Measurements from ENCODE around the gene COL23A1. TPM values are rescaled to one million over a fixed set of nuclear protein-coding genes. Genes with fewer than 3 reads are reported as not detected.

Gene COL23A1
- total RNA-seq, 4 donors from 2014 or later = 7.9 to 20.4 (median 12.0) TPM

DNA sequence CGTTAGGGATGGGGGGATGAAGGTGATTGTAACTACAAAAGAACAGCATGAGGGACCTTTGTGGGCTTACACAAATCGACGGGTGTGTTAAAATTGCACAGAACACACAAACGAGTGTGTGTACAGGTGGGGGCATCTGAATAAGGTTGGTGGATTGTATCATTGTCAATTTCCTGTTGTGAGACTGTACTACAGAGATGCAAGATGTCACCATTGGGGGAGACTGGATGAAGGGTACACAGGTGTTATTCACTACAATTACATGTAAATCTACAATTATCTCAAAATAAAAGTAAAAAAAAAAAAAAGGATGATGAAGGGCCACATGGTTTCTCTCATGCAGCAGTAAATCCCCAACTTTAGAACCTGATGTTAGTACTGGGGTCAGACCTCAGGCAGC, 326.1 kb downstream of the COL23A1 start:
- H3K4me1 ChIP-seq = no peaks in the 10 kb centered on the region
- WGBS, 2 donors = 87 to 93% methylated on average over 4 of the region's 4 CpGs
- no peak for DNase-seq (ENCODE audit: low spot score in 2 of 2)
- no peaks in the 10 kb centered on the region for H3K27me3 ChIP-seq
- peaks cover 0 to 4% (median 0%) of the 10 kb centered on the region in 4 donors for H3K9me3 ChIP-seq
- H3K4me3 ChIP-seq = no peak overlapping the region
- no peak overlapping the region for H3K27ac ChIP-seq
- H3K36me3 ChIP-seq = no peaks in the 10 kb centered on the region
- TF ChIP-seq POLR2A (IDR thresholded peaks at IDR 0.05) (no peak), EP300 (IDR thresholded peaks at IDR 0.05) (no peak)
- TF ChIP-seq, protein P1, sequence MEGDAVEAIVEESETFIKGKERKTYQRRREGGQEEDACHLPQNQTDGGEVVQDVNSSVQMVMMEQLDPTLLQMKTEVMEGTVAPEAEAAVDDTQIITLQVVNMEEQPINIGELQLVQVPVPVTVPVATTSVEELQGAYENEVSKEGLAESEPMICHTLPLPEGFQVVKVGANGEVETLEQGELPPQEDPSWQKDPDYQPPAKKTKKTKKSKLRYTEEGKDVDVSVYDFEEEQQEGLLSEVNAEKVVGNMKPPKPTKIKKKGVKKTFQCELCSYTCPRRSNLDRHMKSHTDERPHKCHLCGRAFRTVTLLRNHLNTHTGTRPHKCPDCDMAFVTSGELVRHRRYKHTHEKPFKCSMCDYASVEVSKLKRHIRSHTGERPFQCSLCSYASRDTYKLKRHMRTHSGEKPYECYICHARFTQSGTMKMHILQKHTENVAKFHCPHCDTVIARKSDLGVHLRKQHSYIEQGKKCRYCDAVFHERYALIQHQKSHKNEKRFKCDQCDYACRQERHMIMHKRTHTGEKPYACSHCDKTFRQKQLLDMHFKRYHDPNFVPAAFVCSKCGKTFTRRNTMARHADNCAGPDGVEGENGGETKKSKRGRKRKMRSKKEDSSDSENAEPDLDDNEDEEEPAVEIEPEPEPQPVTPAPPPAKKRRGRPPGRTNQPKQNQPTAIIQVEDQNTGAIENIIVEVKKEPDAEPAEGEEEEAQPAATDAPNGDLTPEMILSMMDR (IDR thresholded peaks at IDR 0.05) = no peak

GRCh38 chr5:178261666-178262600, 328.3 kb downstream of the COL23A1 start:
- H3K27me3 ChIP-seq = no peaks in the 10 kb centered on the region
- H3K4me1 ChIP-seq = no peaks in the 10 kb centered on the region
- 90 to 91% methylated on average over 18 to 19 of the region's 19 CpGs for WGBS, 2 donors
- H3K27ac ChIP-seq = no peak overlapping the region
- DNase-seq (ENCODE audit: low spot score in 2 of 2) = no peak
- H3K36me3 ChIP-seq = no peaks in the 10 kb centered on the region
- H3K9me3 ChIP-seq = peaks cover 0 to 4% (median 0%) of the 10 kb centered on the region in 4 donors
- H3K4me3 ChIP-seq = no peak overlapping the region
- TF ChIP-seq, protein P1 (IDR thresholded peaks at IDR 0.05) = no peak
- TF ChIP-seq EP300 (IDR thresholded peaks at IDR 0.05) = no peak
- TF ChIP-seq POLR2A (IDR thresholded peaks at IDR 0.05) = no peak

- WGBS, 2 donors = 83 to 84% methylated on average over 21 of the region's 21 CpGs
- H3K36me3 ChIP-seq = no peaks in the 10 kb centered on the region
- TF ChIP-seq EP300 (IDR thresholded peaks at IDR 0.05) (no peak), POLR2A (IDR thresholded peaks at IDR 0.05) (no peak)
- TF ChIP-seq, protein P1 (IDR thresholded peaks at IDR 0.05) = no peak
- H3K4me3 ChIP-seq = no peak overlapping the region
- H3K4me1 ChIP-seq = no peaks in the 10 kb centered on the region
- no peak for DNase-seq (ENCODE audit: low spot score in 2 of 2)
- no peaks in the 10 kb centered on the region for H3K27me3 ChIP-seq
- no peak overlapping the region for H3K27ac ChIP-seq
- H3K9me3 ChIP-seq = peaks cover 0 to 4% (median 0%) of the 10 kb centered on the region in 4 donors
These were observed 330.3 kb downstream of the COL23A1 start for GRCh38 chr5:178259623-178260536.

- Histone ChIP-seq H3K27me3 (no peaks in the 10 kb centered on the region), H3K36me3 (no peaks in the 10 kb centered on the region), H3K27ac (no peak overlapping the region), H3K4me3 (no peak overlapping the region), H3K9me3 (no peaks in the 10 kb centered on the region), H3K4me1 (no peaks in the 10 kb centered on the region)
- TF ChIP-seq, protein P1 (IDR thresholded peaks at IDR 0.05) = no peak
- TF ChIP-seq POLR2A (IDR thresholded peaks at IDR 0.05) (no peak), EP300 (IDR thresholded peaks at IDR 0.05) (no peak)
- 73 to 88% methylated on average over 3 to 4 of the region's 4 CpGs for WGBS, 2 donors
- DNase-seq (ENCODE audit: low spot score in 2 of 2) = no peak
These were observed 332.5 kb downstream of the COL23A1 start for GRCh38 chr5:178257650-178258049.

All from tibial nerve (tissue), 4 donors.